Nephron (organoid): ENCODE results near the gene CACNA1C.

ENCODE experiments used
- H3K27ac Mint-ChIP-seq, 3 experiments: 2 replicates each; pipeline ENCODE4 v1.8.0; 2020; ENCODE audit warnings: mixed read lengths in 3 of 3, mild to moderate bottlenecking in 2 of 3, moderate library complexity in 1 of 3
- H3K27me3 Mint-ChIP-seq: 2 replicates; pipeline ENCODE4 v1.8.0; 2021; ENCODE audit warnings: low read depth, mild to moderate bottlenecking, moderate library complexity, mixed read lengths
- H3K36me3 Mint-ChIP-seq: 2 replicates; pipeline ENCODE4 v1.8.0; 2020; ENCODE audit warnings: low read depth, mixed read lengths
- H3K4me1 Mint-ChIP-seq: 2 replicates; pipeline ENCODE4 v1.8.0; 2020; ENCODE audit warnings: mixed read lengths
- H3K4me3 Mint-ChIP-seq, 3 experiments: 2 replicates each; pipeline ENCODE4 v1.8.0; 2020; ENCODE audit warnings: mild to moderate bottlenecking in 3 of 3, mixed read lengths in 3 of 3, moderate library complexity in 2 of 3
- H3K9me3 Mint-ChIP-seq: 2 replicates; pipeline ENCODE4 v1.8.0; 2020; ENCODE audit warnings: mixed read lengths
- CTCF ChIP-seq, 3 experiments: fragments of 200-600 bp; sonication (generic); IDR thresholded peaks; one replicate each; pipeline ENCODE4 v1.5.0; 2021; ENCODE audit warnings: antibody characterized with exemption in 3 of 3; ENCODE audit not compliant: unreplicated experiment in 3 of 3

CACNA1C gene

GRCh38 chr12:2043054-2043453 lies 9.7 kb upstream of the CACNA1C start:
- TF ChIP-seq CTCF (IDR thresholded peaks at IDR 0.05; ENCODE audit: unreplicated experiment in 3 of 3), result no peak
- H3K27me3 Mint-ChIP-seq, result peaks cover 26% of the 10 kb centered on the region
- no peak overlapping the region for H3K27ac Mint-ChIP-seq
- no peaks in the 10 kb centered on the region for H3K36me3 Mint-ChIP-seq
- no peaks in the 10 kb centered on the region for H3K4me1 Mint-ChIP-seq
- no peaks in the 10 kb centered on the region for H3K9me3 Mint-ChIP-seq
- no peak overlapping the region for H3K4me3 Mint-ChIP-seq

- Mint-ChIP-seq H3K27me3 (peaks cover 32% of the 10 kb centered on the region), H3K36me3 (no peaks in the 10 kb centered on the region), H3K27ac (no peak overlapping the region), H3K4me1 (no peaks in the 10 kb centered on the region), H3K4me3 (no peak overlapping the region), H3K9me3 (no peaks in the 10 kb centered on the region)
- no peak for TF ChIP-seq CTCF (IDR thresholded peaks at IDR 0.05; ENCODE audit: unreplicated experiment in 3 of 3)
Measured at GRCh38 chr12:2044165-2044564, 8.6 kb upstream of the CACNA1C start.

- Mint-ChIP-seq H3K27ac (no peak overlapping the region), H3K27me3 (peaks cover 50% of the 10 kb centered on the region), H3K36me3 (no peaks in the 10 kb centered on the region), H3K4me3 (no peak overlapping the region), H3K4me1 (peaks cover 15% of the 10 kb centered on the region), H3K9me3 (no peaks in the 10 kb centered on the region)
- TF ChIP-seq CTCF (IDR thresholded peaks at IDR 0.05; ENCODE audit: unreplicated experiment in 3 of 3), result no peak
Measured at GRCh38 chr12:2046957-2047356, 5.8 kb upstream of the CACNA1C start.

- no peak overlapping the region for H3K4me3 Mint-ChIP-seq
- peaks cover 15% of the 10 kb centered on the region for H3K4me1 Mint-ChIP-seq
- peaks cover 48% of the 10 kb centered on the region for H3K27me3 Mint-ChIP-seq
- no peaks in the 10 kb centered on the region for H3K36me3 Mint-ChIP-seq
- H3K27ac Mint-ChIP-seq, result no peak overlapping the region
- TF ChIP-seq CTCF (IDR thresholded peaks at IDR 0.05; ENCODE audit: unreplicated experiment in 3 of 3), result no peak
- H3K9me3 Mint-ChIP-seq, result no peaks in the 10 kb centered on the region
Measured at GRCh38 chr12:2047752-2048151, 5.0 kb upstream of the CACNA1C start.

- TF ChIP-seq CTCF (IDR thresholded peaks at IDR 0.05; ENCODE audit: unreplicated experiment in 3 of 3), result no peak
- Mint-ChIP-seq H3K9me3 (no peaks in the 10 kb centered on the region), H3K36me3 (no peaks in the 10 kb centered on the region), H3K27ac (peak overlapping the region in 1 of 3 experiments; percentile 34), H3K4me1 (peaks cover 21% of the 10 kb centered on the region), H3K27me3 (peaks cover 60% of the 10 kb centered on the region), H3K4me3 (peak overlapping the region in 2 of 3 experiments; percentile 20 to 67)
Measured at GRCh38 chr12:2049604-2050540, 2.9 kb upstream of the CACNA1C start.
